Raji (cell line): ENCODE results near the gene KANSL3.

ENCODE experiments used
- POLR2A ChIP-seq: IDR thresholded peaks from 2 replicates; pipeline ENCODE4 v1.6.1; 2011; ENCODE audit warnings: low read depth, low read length, control low read depth; ENCODE audit not compliant: insufficient read depth

Gene KANSL3

GRCh38 chr2:96558061-96558460, 80.1 kb downstream of the KANSL3 start:
- no peak for TF ChIP-seq POLR2A

- no peak for TF ChIP-seq POLR2A
Measured at GRCh38 chr2:96556441-96557330, 81.4 kb downstream of the KANSL3 start.

- no peak for TF ChIP-seq POLR2A
Measured at GRCh38 chr2:96555146-96555610, 82.9 kb downstream of the KANSL3 start.

DNA sequence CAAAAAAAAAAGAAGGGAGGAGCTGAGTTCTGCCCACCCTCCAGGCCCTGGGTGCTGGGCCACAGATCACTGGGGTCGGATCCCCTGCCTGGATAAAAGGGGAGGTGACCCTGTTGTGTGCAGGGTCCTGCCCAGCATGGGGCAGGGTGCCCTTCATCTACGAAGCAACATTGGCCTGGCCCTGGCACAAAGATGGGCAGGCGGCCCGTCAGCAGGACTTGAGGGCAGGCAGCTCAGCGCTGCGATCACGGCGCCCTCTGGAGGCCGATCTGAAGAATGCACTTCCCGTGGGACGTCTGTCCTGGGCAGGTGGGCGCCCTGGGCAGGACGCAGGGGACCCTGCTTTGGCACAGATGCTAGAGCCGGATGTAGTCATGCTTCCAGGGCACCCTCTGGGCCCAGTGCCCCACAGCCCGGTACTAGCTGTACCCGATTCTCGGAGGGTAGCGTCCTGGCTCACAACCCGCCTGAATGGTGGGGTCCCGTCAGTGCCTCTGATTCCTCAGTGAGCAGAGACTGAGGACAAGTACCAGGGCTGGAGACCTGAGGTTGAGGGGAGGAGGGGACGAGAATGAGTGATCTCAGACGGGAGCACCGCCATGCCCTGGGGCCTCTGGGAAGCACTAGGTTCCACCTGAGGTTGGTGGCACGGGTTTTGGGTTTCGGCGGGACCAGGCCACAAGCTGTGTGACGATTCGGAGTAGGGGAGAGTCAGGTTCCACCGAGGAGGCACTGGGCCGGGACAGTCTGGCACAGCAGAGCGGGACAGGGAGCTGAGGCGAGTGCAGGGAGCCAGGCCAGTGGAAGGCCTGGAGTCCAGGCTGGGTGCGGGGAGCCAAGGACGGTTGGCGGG, 83.6 kb downstream of the KANSL3 start:
- TF ChIP-seq POLR2A, result no peak

DNA sequence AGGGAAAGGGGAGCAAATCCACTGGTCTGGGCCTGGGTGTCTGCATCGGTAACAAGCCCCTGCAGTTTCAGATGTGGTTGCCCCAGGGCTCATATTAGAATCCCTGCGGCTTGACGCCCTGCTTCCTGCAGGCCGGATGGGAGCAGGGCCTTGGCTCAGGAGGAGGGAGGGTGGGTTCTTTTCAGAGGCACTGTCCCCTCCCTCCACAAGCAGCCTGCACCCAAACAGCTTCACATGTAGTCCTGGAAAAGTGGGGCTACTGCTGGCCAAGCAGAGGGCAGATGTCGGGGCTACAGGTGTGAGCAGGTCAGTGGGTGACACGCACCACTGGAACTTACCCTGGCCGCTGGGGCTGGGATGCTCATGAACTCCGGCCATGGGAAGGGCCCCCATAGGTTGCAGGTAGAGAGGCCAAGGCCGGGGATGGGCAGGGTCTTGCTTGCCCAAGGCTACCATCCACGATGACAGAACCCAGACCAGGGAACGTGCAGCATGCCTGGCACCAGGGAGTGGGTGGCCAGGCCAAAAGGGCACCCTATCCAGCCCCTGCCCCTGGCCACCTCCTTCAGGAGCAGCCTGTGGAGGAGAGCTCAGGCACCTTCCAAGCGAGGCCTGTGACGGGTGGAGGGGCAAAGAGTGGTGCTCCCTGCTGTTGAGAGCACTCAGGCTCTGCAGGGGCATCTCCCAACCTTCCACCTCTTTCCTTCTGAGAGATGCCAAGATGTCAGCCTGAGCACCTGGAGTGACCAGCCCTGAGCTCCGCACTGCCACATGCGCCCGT, 84.7 kb downstream of the KANSL3 start:
- no peak for TF ChIP-seq POLR2A

- no peak for TF ChIP-seq POLR2A
Measured at GRCh38 chr2:96552315-96553175, 85.6 kb downstream of the KANSL3 start.

GRCh38 chr2:96551605-96552314, 86.4 kb downstream of the KANSL3 start:
- no peak for TF ChIP-seq POLR2A

- no peak for TF ChIP-seq POLR2A
Measured at GRCh38 chr2:96550787-96551604, 87.1 kb downstream of the KANSL3 start.

- no peak for TF ChIP-seq POLR2A
Measured at GRCh38 chr2:96549967-96550786, 87.9 kb downstream of the KANSL3 start.

- no peak for TF ChIP-seq POLR2A
Measured at GRCh38 chr2:96549466-96549785, 88.7 kb downstream of the KANSL3 start.

DNA sequence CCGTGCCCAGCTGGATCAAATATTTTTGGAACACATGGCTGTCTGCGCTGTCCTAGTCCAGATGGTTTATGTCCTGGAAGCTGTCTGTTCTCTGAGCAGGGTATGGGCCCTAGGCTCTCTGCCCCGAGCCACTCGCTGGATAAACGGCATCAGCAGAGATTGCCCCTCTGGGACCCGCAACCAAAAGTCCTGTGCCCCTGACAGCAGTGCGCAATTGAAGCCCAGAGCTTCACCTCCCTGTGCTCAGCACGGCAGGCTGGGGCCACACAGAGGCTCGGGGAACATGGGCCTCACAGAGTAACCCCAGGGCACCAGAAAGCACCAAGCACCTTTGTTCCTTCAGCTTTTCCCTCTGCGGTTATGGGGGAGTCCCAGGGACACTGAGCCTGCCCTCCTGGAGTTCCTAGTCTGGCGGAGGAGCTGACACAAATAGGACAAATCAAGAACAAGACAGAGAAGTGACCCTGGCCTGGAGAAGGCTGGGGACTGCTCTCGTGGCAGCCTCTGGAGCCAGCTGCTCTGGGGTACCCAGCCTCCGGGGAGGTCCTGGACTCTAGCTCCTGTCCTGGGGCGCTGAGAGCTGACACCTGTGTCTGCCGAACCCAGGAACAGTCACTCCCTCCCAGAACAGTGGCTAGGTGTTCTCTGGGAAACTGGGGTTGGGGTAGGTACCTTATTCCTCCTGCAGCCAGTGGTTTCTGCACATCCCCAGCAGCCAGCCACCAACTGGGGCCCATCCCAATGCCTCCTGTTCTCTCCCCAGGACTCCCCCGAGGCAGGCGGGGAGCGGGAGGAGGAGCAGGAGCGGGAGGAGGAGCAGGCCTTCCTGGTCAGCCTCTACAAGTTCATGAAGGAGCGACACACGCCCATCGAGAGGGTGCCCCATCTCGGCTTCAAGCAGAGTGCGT, 89.3 kb downstream of the KANSL3 start:
- no peak for TF ChIP-seq POLR2A

DNA sequence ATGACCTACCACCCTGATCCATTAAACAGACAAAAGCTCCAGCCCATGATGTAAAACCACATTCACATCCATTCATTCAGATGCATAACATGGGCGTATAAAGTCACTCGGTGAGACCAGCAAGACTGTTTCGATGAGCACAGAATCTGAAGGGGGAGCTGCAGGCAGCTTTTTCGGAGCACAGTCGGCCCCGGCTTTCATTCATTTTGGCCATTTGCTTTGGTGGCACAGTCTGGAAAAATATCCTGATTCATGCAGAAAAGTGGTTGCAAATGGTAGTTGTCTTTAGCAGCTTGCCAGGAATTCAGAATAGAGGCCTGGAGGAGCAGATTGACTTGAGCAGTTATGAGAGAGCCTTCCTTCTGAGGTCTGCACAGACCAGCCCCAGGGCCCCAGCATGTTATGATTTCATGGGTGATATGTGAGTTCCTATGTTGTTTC, 90.4 kb downstream of the KANSL3 start:
- no peak for TF ChIP-seq POLR2A
